Stimulated activated CD8-positive, alpha-beta memory T cell treated with anti-CD3 and anti-CD28 coated beads, Interleukin-15, amount 100 ng/mL, for 24 hours (primary cell): Measurements from ENCODE around the gene OLAH.
"Not testable (repeated sequence)": the region's sequence is repeated elsewhere in the genome, so short reads cannot be mapped to it uniquely, and the experiment has no call there.

Experiments
- DNase-seq: peaks from one replicate; pipeline ENCODE4 v3.0.0-alpha.2; 2020; ENCODE audit warnings: low read depth

Gene OLAH

DNA sequence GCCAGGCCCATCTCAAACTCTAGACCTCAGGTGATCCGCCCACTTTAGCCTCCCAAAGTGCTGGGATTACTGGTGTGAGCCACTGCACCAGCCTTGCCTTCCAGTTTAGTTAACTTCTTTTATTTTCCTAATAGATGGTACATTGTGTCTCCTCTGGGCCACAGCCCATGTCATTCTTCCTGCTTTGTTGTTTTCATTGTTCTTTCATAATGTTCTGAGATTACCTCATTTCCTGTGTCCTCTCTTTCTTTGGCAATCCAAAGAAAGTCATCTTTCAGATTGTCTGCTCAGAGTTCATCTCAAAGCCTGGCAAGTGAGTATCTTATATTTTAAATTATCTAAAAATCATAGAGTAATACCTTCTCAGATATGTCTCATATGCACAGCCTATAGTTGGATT, at the start of gene OLAH:
Gene OLAH (plus strand): TSS at position 270 of the 400 bp plus-strand sequence. CDS start 3,346 bp downstream, outside the sequence.
- DNase-seq = no peak

DNA sequence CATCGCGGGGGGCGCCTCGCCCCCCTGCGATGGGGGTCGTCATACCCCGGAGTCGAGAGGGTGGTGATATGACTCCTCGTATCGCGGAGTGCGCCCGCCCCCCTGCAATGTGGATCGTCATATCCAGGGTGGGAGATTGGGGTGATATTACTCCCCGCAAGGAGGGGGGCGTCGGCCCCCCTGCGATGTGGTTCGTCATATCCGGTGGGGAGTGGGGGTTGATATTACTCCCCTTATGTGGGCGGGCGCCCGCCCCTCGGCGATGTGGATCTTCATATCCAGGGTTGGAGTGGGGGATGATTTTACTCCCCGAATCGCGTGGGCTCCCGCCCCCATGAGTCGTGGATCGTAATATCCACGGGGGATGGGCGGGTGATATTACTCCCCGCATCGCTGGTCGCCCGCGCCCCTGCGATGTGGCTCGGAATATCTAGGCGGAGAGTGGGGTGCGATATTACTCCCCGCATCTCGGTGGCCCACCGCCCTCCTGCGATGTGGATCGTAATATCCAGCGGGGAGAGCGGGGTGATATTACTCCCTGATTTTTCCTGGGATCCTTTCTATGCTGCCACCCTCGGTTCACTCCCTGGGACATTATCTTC, 47.7 kb upstream of the OLAH start:
- no peak for DNase-seq

- not testable (repeated sequence) for DNase-seq
Observed at GRCh38 chr10:15013530-15013929, 30.2 kb upstream of the OLAH start.

DNA sequence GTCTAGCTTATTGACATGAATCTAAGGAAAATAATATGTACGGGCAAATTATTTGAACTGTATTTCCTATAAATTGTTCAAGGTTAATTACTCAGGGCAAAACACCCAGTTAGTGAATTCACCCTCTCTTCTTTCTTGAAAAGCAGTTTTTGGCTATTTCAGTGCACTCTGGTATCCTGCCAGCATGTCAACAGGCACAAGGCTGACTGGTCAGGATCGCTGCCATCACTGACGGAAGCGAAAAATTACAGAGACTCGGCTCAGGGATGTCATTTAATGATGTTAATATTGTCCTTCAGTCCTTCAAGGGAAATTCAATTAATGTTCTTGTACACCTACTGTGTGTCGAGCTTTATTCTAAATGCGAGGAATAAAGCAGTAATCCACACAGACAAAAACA, 28.3 kb upstream of the OLAH start:
- no peak for DNase-seq

GRCh38 chr10:15020966-15021365, 22.8 kb upstream of the OLAH start:
- not testable (repeated sequence) for DNase-seq

DNA sequence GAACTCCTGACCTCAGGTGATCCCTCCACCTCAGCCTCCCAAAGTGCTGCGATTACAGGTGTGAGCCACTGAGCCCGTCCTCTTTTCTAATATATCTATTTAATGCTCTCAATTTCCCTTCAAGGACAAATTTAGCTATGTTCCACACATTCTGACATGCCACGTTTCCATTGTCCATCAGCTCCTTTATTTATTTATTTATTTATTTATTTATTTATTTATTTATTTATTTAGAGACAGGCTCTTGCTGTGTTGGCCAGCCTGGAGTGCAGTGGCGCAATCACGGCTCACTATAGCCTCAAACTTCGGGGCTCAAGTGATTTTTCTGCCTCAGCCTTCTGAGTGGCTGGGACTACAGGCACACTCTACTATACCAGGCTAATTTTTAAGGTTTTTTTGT, 20.7 kb upstream of the OLAH start:
- not testable (repeated sequence) for DNase-seq

- DNase-seq = not testable (repeated sequence)
Observed at GRCh38 chr10:15024017-15025004, 19.4 kb upstream of the OLAH start.

DNA sequence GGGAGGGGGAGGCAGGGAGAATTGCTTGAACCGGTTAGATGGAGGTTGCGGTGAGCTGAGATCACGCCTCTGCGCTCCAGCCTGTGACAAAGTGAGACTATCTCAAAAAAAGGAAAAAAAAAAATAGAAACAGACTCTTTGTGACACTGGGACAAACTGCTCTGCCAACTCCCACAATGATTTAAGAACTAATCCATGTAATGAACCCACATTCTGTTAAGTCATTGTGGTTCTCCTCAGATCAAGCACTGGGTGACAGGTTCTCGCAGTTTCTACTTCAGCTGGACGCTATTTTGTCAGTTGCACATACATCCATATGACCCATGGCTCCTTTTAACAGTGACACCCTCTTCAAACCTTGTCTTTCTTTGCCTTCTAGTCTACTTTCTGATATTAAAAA, 18.7 kb upstream of the OLAH start:
- DNase-seq = not testable (repeated sequence)

- no peak for DNase-seq
Observed at GRCh38 chr10:15027741-15028140, 16.0 kb upstream of the OLAH start.

DNA sequence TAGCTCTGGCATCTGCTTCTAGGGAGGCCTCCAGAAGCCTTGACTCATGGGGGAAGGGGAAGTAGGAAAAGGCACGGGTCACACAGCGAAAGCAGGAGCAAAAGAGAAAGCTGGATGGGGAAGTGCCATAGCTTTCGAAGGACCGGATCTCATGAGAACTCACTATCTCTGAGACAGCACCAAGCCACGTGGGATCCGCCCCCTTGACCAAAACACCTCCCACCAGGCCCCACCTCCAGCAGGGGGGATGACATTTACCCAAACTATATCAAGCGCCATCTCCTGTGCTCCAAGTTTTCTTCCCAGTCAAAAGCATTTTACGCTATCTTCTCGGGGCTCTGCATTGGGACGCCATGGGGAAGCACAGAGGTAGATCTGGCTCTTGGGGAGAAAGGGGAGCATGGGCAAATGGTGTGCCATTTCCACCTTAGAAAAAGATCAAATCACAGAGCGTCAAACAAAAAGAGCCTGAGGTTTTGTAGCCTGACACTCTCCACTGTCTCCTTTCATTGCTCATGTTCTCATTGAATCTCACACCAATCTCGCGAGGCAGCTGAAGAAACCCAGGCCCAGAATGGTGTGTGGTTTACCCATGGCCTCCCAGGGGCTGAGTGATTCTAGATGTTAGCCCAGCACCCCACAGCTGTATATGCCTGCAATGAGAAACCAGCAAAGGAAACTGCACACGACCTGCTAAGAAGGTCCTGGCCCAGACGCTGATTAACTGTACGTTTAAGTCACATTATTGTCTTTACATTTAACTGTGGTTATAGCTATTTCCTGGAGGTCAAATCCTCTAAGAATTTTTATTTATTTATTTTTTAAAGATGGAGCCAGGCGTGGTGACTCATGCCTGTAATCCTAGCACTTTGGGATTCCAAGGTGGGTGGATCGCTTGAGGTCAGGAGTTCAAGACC, 8.1 kb upstream of the OLAH start:
- no peak for DNase-seq

DNA sequence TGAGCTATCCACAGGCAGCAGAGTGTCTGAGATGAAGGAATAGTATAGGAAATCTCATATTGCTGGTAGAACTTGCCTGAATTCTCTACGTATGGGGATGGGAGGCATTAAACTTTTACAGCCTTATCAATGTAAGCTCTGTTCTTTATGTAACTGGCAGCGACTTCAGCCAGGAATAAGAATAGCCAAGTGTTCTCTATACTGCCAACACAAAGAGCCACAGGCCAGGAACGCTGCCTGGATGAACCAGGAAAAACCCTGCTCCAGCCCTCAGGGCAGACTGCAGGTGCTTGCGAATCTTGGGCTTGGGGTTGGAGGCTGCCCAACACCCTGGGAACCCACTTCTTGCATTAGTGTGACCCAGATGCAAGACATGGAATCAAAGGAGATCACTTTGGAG, 6.1 kb upstream of the OLAH start:
- DNase-seq = no peak

- no peak for DNase-seq
Observed at GRCh38 chr10:15038416-15038815, 5.3 kb upstream of the OLAH start.

DNA sequence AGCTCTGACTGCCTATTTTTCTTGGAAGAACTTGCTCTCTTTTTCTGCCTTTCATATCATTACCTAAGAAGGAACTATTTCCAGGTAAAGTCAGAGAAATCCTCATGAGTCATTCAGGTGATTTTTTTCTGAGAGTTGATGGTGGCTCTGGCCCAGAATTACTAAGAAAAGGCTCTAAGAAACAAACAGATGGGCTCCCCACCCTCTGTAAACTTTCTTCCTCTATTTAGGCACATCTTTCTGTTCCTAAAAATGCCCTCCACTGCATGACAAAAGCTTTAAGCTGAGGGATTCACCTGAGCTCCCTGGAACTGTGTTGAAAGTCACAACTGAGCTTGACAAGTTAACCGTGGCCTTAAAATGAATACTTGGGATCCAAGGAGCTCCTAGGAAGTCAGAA, 1.6 kb downstream of the OLAH start:
- DNase-seq = no peak

DNA sequence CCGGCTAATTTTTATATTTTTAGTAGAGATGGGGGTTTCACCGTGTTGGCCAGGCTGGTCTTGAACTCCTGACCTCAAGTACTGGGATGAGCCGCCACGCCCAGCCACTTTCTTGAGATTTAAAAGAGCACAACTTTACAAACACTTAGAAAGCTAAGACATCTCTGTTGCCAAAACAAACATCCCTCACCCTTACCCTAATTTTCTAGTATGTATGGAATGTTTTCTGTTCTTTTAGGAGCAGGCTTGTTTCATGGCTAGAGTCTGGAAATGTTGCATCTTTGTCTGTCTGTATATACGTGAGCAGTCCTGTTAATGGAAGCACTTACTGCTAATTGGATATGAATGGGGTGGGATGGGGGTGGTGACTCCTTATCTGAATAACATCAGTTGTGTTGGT, 2.9 kb downstream of the OLAH start:
- DNase-seq = no peak

DNA sequence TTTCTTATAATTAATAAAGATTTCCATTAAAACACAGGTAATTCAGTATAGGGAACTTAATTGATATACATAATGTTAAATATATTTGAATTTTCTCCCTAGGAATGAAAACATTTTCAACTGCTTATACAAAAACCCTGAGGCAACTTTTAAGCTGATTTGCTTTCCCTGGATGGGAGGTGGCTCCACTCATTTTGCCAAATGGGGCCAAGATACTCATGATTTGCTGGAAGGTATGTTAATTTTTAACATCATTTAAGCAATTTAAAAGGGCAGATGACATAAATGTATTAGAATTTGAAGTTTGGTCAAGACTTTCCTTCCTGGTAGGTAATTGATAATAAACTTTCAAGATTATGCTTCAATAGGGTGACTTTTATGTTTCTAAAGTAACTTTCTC, 5.8 kb downstream of the OLAH start:
- no peak for DNase-seq

DNA sequence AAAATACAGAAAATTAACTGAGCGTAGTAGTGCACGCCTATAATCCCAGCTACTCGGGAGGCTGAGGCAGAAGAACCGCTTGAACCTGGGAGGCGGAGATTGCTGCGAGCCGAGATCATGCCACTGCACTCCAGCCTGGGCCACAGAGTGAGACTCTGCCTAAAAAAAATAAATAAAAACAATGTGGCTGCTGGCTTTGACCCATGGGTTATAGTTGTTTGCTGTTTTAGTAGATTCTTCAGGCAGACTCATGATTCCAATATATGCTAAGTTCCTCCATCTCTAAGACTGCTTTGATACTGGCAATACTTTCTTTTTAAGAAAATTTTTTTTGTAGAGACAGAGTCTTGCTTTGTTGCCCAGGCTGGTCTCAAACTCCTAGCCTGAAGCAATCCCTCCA, 8.4 kb downstream of the OLAH start:
- no peak for DNase-seq

- DNase-seq = no peak
Observed at GRCh38 chr10:15053061-15053460, 9.3 kb downstream of the OLAH start.

DNA sequence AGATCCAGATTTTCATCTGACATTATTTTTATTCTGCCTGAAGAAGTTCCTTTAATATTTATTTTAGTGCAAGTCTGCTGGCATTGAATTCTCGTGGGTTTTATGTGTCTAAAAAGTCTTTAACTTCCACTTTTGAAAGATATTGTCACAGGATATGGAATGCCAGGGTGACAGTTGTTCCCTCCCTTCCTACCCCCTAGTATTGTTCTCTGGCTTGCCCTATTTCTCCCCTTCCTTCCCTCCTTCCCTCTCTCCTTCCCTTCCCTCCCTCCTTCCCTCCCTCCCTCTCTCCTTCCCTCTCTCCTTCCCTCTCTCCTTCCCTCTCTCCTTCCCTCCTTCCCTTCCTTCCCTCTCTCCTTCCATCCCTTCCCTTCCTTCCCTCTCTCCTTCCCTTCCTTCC, 14.9 kb downstream of the OLAH start:
- no peak for DNase-seq

DNA sequence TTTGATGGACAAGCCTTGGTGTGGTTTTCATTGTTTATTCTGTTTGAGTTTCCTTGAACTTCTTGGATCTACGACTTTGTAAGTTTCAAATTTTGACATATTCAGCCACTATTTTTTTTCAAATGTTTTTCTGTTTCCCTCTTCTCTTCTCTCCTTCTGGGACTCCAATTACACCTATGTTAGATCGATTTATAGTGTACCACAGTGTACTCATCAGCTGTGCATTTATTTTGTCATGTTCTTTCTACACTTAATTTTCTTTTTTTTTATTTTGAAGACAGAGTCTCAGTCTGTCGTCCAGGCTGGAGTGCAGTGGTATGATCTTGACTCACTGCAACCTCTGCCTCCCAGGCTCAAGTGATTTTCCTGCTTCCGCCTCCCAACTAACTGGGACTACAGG, 16.2 kb downstream of the OLAH start:
- DNase-seq = no peak

- DNase-seq = no peak
Observed at GRCh38 chr10:15060638-15061037, 16.9 kb downstream of the OLAH start.

GRCh38 chr10:15067154-15067553, 23.4 kb downstream of the OLAH start:
- no peak for DNase-seq

GRCh38 chr10:15068802-15069201, 25.1 kb downstream of the OLAH start:
- no peak for DNase-seq
